CD4-positive, alpha-beta T cell treated with Interleukin-10 for 1 hour (primary cell): ENCODE data around the gene NSDHL.

Source experiments
- DNase-seq: peaks from one replicate; pipeline ENCODE4 v3.0.0-alpha.2; 2020

The NSDHL gene

GRCh38 chrX:152915541-152916241 is 84.8 kb downstream of the NSDHL start:
- no peak for DNase-seq

GRCh38 chrX:152917656-152918579 is 87.1 kb downstream of the NSDHL start:
- no peak for DNase-seq

GRCh38 chrX:152918707-152919106 is 87.8 kb downstream of the NSDHL start:
- DNase-seq = no peak
